GM21423 (cell line): ENCODE data around the gene FKBP8.
A peak's percentile ranks its signal among the peaks of the same experiment; 100 is the strongest.
"Not testable (repeated sequence)": the region's sequence is repeated elsewhere in the genome, so short reads cannot be mapped to it uniquely, and the experiment has no call there.

Source experiments
- ATAC-seq: cut with Tn5 transposase; IDR thresholded peaks from one replicate; pipeline ENCODE4 v1.9.1; 2021; ENCODE audit warnings: mild to moderate bottlenecking, moderate library complexity; ENCODE audit not compliant: unreplicated experiment

Gene FKBP8

DNA sequence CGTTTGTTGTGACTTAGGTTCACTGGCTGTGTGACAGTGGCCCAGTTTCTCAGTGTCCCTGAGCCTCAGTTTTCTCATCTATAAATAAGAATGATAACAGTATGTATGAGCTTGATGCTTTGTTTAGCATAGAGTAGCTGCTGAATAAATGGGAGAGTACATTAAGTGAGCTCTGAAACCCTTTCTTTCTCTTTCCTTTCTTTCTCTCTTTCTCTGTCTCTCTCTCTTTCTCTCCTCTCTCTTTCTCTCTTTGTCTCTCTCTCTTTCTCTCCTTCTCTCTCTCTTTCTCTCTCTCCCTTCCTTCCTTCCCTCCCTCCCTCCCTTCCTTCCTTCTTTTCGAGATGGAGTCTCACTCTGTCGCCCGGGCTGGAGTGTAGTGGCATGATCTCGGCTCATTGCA, 16.3 kb upstream of the FKBP8 start:
- ATAC-seq = no peak

DNA sequence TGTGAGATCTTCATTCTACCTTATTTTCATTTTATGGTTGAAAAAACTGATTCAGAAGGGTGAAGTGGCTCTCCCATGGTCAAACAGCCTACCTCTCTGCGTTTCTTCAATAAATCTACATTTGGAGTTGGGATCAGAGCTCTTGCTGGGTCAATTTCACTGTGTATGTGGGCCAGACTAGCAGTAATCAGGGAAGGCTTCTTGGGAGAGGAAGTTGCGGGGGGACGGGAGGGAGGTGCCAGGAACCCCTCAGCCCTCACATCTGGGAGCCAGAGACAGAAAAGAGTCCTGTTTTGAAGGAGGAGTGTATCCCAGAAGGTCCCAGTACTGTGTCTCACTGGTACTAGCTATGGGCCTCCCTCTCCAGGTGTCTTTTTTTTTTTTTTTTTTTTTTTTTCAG, 15.2 kb upstream of the FKBP8 start:
- no peak for ATAC-seq

DNA sequence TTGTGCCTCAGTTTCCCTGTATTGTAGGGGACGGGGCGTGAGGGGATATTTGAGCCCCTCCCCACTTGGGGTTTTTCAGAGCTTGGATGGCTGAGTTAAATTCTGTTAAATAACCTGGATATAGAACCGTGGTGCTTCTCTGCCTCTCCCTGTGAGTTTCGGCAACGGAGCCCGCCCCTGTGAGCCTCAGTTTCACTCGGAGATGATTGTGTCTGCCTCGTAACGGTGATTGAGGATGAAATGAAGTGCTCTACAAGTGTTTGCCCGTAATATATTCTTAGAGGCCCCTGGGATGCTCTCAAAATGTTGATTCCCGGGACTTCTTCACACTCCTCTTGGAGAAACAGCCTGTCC, 14.8 kb upstream of the FKBP8 start:
- no peak for ATAC-seq

DNA sequence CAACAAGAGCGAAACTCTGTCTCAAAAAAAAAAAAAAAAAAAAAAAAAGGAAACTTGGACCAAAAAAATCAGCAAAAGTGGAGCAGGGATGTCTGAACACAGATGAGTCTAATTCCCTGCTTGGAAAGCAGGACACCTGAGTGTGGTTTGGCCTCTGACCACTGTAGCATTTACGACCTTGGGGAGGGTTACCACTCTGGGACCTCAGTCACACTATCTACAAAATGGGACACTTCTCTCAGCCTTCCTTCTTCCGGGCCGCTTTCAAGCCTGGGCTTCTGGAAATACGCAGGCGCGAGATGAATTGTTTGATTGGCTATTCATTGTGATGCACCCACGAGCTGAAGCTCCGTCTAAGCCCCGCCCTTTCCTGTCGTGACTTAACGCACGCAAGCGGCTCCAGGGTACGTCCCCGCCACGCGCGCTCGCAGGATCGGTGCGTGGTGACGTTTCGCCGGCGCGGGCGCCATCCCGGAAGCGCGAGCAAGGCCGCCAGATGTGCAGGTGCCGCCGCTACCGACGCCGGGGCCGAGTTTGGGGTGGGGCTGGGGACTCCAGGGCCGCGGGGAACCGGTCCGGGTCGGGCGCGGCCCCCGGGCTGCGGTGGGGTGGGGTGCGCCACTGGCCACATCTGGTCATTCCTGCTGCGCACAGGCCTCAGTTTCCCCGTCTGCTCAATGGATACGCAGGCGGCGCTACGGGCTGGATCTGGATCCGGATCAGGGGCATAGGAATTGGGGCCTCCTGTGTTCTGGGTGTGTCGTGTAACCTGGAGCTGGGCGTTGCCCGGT, 14.2 kb upstream of the FKBP8 start, which contains the start of gene KXD1:
TSS of gene KXD1 (plus strand) at position 460 of the 791 bp plus-strand sequence. CDS start 4,187 bp downstream, outside the sequence.
- ATAC-seq = peak; percentile 97

DNA sequence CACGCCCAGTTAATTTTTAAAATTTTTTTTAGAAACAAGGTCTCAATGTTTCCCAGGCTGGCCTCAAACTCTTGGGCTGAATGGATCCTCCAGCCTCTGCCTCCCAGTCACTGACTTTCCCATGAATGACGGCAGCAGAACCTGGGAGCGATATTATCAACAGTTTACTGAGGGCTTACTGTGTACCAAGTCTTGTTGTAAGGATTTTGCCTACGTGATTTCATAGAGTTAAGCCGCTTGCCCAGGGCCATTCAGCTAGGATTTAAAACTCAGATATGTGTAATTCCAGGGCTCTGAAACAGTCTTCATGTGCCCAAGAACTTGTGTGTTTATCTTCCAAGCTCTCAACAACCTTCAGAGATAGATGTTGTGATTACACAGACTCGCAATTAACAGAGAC, 8.3 kb upstream of the FKBP8 start:
- no peak for ATAC-seq

DNA sequence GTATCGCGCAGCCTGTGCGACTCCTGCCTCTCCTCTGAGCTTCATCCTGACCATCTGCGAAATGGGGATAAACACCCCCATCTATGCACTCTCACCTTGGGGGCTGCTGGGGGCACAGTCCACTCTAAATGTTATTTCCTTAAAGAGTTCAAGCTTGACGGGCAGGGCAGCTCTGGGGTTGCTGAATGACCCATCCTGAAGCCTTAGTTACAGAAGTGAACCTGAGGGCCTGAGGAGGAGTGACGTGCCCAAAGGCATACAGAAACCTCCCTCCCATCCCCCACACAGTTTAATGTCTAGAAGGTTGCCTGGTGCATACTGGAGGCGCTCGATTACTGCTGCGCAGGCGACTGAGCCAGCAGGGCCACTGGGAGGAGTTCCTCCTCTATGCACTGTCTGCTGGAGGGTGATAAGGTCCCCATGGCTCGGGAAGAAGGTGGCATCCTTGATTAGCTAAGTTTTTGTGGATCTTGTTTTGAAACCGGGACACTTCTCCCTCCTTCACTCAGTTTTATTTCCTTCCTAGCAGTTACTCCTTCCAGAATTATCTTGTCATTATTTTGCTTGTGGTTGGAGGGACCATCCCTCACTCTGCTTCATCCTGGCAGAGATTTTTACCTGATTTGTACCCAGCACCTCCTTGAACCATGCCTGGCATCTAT, 572 bp upstream of the FKBP8 start:
- ATAC-seq = peak; percentile 59

GRCh38 chr19:18541992-18542940, 1.1 kb downstream of the FKBP8 start:
- ATAC-seq = no peak

- ATAC-seq = no peak
These were observed 1.9 kb downstream of the FKBP8 start for GRCh38 chr19:18541258-18541991.

DNA sequence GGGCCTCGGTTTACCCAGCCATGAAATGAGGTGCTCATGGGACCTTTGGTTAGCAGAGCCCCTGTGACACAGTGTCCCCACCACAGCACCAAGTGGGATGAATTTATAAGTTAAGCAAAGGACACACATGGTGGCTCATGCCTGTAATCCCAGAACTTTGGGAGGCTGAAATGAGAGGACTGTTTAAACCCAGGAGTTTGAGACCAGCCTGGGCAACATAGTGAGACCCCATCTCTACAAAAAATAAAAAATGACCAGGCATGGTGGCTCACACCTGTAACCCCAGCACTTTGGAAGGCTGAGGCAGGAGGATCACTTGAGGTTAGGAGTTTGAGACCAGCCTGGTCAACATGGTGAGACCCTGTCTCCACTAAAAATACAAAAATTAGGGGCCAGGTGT, 3.2 kb downstream of the FKBP8 start:
- not testable (repeated sequence) for ATAC-seq

DNA sequence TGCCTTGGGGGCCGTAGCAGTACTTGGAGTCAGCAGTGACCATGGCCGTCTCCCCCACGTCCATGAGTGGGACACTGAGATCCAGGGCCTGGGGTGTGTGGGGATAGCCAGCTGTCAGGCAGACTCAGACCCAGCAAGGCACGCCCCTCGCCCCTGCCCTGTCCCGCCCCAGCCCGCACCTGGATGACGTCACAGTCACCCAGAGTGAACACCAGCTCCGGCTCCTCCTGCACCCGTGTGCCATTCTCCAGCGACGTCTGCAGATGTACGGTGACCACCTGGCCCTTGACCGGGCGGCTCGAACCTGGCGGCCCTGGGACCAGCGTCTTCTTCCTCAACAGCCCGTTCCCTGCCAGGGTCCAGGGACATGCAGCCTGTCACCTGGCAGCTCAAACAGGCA, 4.0 kb downstream of the FKBP8 start:
- no peak for ATAC-seq

DNA sequence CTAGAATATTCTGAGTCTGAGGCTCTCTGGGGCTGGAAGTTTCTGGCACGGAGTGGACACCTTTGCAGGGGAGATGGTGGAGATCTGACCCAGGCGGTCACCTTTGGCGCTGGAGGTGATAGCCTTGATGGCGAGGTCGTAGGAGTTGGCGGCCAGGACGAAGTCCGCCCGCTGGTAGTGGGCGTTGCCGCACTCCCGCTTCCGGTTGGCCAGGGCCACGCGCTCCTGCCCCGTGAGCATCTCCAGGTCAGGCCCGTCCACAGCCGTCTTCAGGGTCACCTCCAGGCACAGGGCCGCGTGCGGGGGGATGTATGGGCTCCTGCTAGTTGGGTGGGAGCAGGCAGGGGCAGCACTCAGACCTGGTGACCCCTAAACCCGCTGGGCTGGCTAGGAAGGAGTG, 5.3 kb downstream of the FKBP8 start:
- no peak for ATAC-seq

GRCh38 chr19:18537431-18537830, 5.9 kb downstream of the FKBP8 start:
- ATAC-seq = no peak

DNA sequence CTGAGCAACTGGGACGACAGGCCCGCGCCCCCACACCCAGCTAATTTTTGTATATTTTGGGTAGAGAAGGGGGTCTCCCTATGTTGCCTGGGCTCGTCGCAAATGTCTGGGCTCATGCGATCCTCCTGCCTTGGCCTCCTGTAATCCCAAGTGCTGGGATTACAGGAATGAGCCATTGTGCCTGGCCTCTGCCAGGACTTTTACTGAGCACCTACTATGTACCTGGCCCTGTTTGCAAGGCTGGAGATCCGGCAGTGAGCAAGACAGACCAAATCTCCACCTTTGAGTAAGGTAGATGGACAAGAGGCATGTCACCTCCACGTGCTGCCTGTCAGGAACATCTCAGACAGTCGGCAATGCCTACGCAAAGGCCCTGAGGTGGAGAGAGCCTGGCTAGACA, 6.9 kb downstream of the FKBP8 start:
- no peak for ATAC-seq

DNA sequence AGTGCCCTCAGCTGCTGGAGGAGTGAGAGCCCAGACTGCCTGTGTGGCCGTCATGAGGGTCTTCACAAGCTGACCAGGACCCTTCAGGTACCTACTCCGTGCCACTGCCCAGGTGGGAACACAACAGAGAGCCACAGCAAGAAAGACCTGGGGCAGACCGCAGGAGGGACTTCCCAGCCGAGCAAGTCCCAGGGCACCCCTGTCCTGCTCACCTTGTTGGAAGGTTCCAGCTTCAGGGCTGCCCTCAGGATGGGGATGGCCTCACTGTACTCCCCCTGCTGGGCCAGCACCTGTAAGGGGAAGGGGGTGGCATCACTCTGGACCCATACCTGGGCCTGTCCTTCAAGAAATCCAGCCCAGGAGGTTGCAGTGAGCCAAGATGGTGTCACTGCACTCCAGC, 10.3 kb downstream of the FKBP8 start:
- no peak for ATAC-seq

DNA sequence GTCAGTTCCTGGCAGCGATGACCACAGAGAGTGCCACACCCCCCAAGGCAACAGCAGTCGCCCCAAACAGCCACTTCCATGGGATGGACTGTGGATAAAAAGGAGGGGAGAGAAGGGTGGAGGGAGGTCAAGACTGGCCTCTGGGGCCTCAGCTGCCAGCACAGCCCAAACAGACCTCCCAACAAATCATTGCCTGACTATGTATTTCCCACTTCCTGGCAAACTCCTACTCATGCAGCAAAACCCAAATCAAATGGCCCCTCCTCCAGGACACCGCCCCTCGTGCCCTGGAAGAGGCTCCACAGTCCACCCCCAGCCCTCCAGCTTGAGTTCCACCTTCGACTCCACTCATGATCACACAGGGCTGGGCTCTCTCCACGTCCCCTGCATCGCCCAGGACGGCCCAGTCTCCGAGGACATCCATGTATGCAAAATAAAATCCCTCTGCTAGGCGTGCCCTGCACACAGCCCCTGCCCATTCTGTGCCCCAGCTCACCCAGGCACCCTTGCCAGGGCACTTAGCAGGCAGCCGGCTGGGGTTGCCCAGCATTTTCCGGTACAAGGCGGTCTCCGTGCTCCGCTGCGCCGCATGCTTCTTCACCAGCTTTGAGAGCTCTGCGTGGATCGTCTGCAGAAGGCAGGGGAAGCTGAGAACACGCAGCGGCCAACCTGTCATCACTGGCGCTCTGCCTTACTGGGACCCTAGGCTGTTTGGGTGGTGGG, 11.0 kb downstream of the FKBP8 start:
- ATAC-seq = no peak

GRCh38 chr19:18531485-18531884, 11.9 kb downstream of the FKBP8 start:
- no peak for ATAC-seq

- ATAC-seq = no peak
These were observed 13.6 kb downstream of the FKBP8 start for GRCh38 chr19:18529782-18530181.

- ATAC-seq = no peak
These were observed 17.1 kb downstream of the FKBP8 start for GRCh38 chr19:18526316-18526715.

DNA sequence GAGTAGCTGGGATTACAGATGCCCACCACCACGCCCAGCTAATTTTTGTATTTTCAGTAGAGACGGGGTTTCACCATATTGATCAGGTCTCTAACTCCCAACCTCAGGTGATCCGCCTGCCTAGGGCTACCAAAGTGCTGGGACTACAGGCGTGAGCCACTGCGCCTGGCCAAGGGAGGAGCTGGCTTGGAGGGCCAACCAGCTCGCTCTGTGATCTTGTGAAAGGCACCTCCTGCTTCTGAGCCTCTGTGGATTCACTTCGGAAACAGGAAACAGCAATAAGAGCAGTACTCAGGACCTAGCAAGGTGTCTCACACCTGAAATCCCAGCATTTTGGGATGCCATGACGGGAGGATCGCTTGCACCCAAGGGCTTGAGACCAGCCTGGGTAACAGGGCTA, 19.5 kb downstream of the FKBP8 start:
- ATAC-seq = no peak

- ATAC-seq = not testable (repeated sequence)
These were observed 20.4 kb downstream of the FKBP8 start for GRCh38 chr19:18522862-18523440.
